ENCODE results near the gene FADS2.

Gene FADS2

GRCh38 chr11:61827571-61828378 is at the start of gene FADS2:
FADS2 (plus strand) TSS chr11:61828300; CDS start chr11:61828391, 91 bp downstream.
- DNase-seq (ENCODE audit: low read depth in 2 of 2), result peak; percentile 75 to 76

GRCh38 chr11:61778357-61778886 is 49.7 kb upstream of the FADS2 start:
- no peak for DNase-seq (ENCODE audit: low read depth in 2 of 2)

GRCh38 chr11:61778920-61779650 is 49.0 kb upstream of the FADS2 start:
- DNase-seq (ENCODE audit: low read depth in 2 of 2), result no peak

- DNase-seq (ENCODE audit: low read depth in 2 of 2), result no peak
These were observed 48.2 kb upstream of the FADS2 start for GRCh38 chr11:61779666-61780525.

GRCh38 chr11:61780581-61781162 is 47.4 kb upstream of the FADS2 start:
- DNase-seq (ENCODE audit: low read depth in 2 of 2), result no peak

GRCh38 chr11:61781585-61781984 is 46.5 kb upstream of the FADS2 start:
- no peak for DNase-seq (ENCODE audit: low read depth in 2 of 2)

GRCh38 chr11:61782299-61782698 is 45.8 kb upstream of the FADS2 start:
- no peak for DNase-seq (ENCODE audit: low read depth in 2 of 2)

GRCh38 chr11:61782841-61783240 is 45.3 kb upstream of the FADS2 start:
- DNase-seq (ENCODE audit: low read depth in 2 of 2), result no peak

- no peak for DNase-seq (ENCODE audit: low read depth in 2 of 2)
These were observed 44.2 kb upstream of the FADS2 start for GRCh38 chr11:61783717-61784505.

- no peak for DNase-seq (ENCODE audit: low read depth in 2 of 2)
These were observed 43.6 kb upstream of the FADS2 start for GRCh38 chr11:61784506-61784805.

- DNase-seq (ENCODE audit: low read depth in 2 of 2), result no peak
These were observed 42.2 kb upstream of the FADS2 start for GRCh38 chr11:61785837-61786402.

GRCh38 chr11:61787928-61788491 is 40.1 kb upstream of the FADS2 start:
- DNase-seq (ENCODE audit: low read depth in 2 of 2), result no peak

GRCh38 chr11:61791737-61792309 is 36.3 kb upstream of the FADS2 start:
- DNase-seq (ENCODE audit: low read depth in 2 of 2), result peak in 1 of 2 donors; percentile 26

- peak; percentile 80 to 82 for DNase-seq (ENCODE audit: low read depth in 2 of 2)
These were observed 35.6 kb upstream of the FADS2 start, which contains the start of the genes FEN1 and TMEM258 for GRCh38 chr11:61792310-61793082. FEN1 (plus strand) TSS chr11:61792911; CDS start chr11:61795362, 2,451 bp downstream. TMEM258 (minus strand) TSS chr11:61792599; CDS start chr11:61792558, 41 bp downstream.

- no peak for DNase-seq (ENCODE audit: low read depth in 2 of 2)
These were observed 34.8 kb upstream of the FADS2 start for GRCh38 chr11:61793083-61793828.

- no peak for DNase-seq (ENCODE audit: low read depth in 2 of 2)
These were observed 34.3 kb upstream of the FADS2 start for GRCh38 chr11:61793829-61794204.

- no peak for DNase-seq (ENCODE audit: low read depth in 2 of 2)
These were observed 33.5 kb upstream of the FADS2 start for GRCh38 chr11:61794579-61794978.

GRCh38 chr11:61795459-61795858 is 32.6 kb upstream of the FADS2 start:
- DNase-seq (ENCODE audit: low read depth in 2 of 2), result no peak

Data from stimulated activated CD8-positive, alpha-beta memory T cell treated with anti-CD3 and anti-CD28 coated beads, Interleukin-2, amount 100 ng/mL, for 48 hours (primary cell).